Vagina (tissue), 2 donors: Measurements from ENCODE around the gene FATE1.

ENCODE experiments used
- POLR2A ChIP-seq, 2 donors: fragments of 450-650 bp; IDR thresholded peaks; one replicate each; pipeline ENCODE4 v1.6.1; 2017; ENCODE audit warnings: antibody characterized with exemption in 2 of 2, mild to moderate bottlenecking in 2 of 2, moderate library complexity in 2 of 2
- POLR2AphosphoS5 ChIP-seq, 2 donors: sonication (generic); formaldehyde crosslinking; IDR thresholded peaks; one replicate each; pipeline ENCODE4 v1.9.0; 2017; ENCODE audit warnings: antibody characterized with exemption in 2 of 2, mild to moderate bottlenecking in 2 of 2, low read depth in 1 of 2; ENCODE audit not compliant: insufficient read depth in 1 of 2
- TF ChIP-seq, protein P1 (sequence below), 3 experiments: fragments of 450-650 bp in 2 of 3; fragments of 200-600 bp in 1 of 3; sonication (generic) in 1 of 3; IDR thresholded peaks; one replicate each; pipeline ENCODE4 v1.5.1; 2017 to 2019; ENCODE audit warnings: antibody characterized with exemption in 3 of 3, mild to moderate bottlenecking in 2 of 3, moderate library complexity in 2 of 3

DNA sequence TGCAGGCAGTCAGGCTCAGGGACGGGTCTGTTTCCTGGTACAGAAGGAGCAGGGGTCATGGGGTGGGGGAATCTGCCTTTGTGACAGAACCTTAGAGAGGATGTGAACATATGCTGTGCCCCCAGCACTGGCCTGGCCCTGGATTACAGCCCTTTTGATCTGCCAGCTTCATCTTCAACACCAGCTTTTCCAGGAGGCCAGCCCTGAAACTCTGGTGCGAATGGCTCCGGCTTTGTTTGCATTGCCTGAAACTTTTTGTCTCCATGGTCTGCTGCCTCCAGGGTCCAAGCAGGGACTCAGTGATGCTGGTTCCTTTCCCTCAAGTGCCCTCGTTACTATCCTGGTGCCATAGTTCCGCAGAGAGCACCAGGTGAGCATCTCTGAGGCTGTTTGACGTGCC is 20.9 kb downstream of the FATE1 start:
- TF ChIP-seq, protein P1, sequence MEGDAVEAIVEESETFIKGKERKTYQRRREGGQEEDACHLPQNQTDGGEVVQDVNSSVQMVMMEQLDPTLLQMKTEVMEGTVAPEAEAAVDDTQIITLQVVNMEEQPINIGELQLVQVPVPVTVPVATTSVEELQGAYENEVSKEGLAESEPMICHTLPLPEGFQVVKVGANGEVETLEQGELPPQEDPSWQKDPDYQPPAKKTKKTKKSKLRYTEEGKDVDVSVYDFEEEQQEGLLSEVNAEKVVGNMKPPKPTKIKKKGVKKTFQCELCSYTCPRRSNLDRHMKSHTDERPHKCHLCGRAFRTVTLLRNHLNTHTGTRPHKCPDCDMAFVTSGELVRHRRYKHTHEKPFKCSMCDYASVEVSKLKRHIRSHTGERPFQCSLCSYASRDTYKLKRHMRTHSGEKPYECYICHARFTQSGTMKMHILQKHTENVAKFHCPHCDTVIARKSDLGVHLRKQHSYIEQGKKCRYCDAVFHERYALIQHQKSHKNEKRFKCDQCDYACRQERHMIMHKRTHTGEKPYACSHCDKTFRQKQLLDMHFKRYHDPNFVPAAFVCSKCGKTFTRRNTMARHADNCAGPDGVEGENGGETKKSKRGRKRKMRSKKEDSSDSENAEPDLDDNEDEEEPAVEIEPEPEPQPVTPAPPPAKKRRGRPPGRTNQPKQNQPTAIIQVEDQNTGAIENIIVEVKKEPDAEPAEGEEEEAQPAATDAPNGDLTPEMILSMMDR (IDR thresholded peaks at IDR 0.05), result no peak
- no peak for TF ChIP-seq POLR2AphosphoS5 (IDR thresholded peaks at IDR 0.05; ENCODE audit: insufficient read depth in 1 of 2, low read depth in 1 of 2)
- TF ChIP-seq POLR2A (IDR thresholded peaks at IDR 0.05), result no peak
